Colonic mucosa (tissue), 4 donors: ENCODE data around the gene RMDN3. TPM values are rescaled to one million over a fixed set of nuclear protein-coding genes. Genes with fewer than 3 reads are reported as not detected.

Source experiments
- DNase-seq: peaks from one replicate; pipeline ENCODE4 v3.0.0-alpha.2; 2020
- H3K27ac ChIP-seq: fragments of 200-600 bp; one replicate; pipeline ENCODE4 v1.8.0; 2021
- H3K27me3 ChIP-seq: fragments of 200-600 bp; one replicate; pipeline ENCODE4 v1.8.0; 2021
- H3K36me3 ChIP-seq: fragments of 200-600 bp; one replicate; pipeline ENCODE4 v1.8.0; 2021
- H3K4me1 ChIP-seq: fragments of 200-600 bp; one replicate; pipeline ENCODE4 v1.8.0; 2021; ENCODE audit warnings: mild to moderate bottlenecking
- H3K4me3 ChIP-seq: fragments of 200-600 bp; one replicate; pipeline ENCODE4 v1.8.0; 2021
- H3K9ac ChIP-seq, 2 donors: one replicate each; pipeline ENCODE4 v1.7.0; 2013; ENCODE audit warnings: control low read depth in 2 of 2, low read depth in 2 of 2, low read length in 2 of 2
- H3K9me3 ChIP-seq: fragments of 200-600 bp; one replicate; pipeline ENCODE4 v1.8.0; 2021
- intact Hi-C: fragments of 100-400 bp; cut with DNase I; formaldehyde crosslinking; loops from one replicate; pipeline ENCODE4 v1.14.1; 2022
- total RNA-seq, 2 donors: library from RNA; stranded (reverse); fragmentation: NEBNext Ultra II Directional in 1 of 2; extraction: Animal tissue kit (Norgen Biotek cat#: 25700) in 1 of 2; gene quantifications; one replicate each; pipeline ENCODE4 v1.2.1, GENCODE V29; 2021
- TF ChIP-seq, protein P1 (sequence below): fragments of 200-600 bp; IDR thresholded peaks from one replicate; pipeline ENCODE4 v1.8.0; 2022; ENCODE audit warnings: antibody characterized with exemption, mild to moderate bottlenecking
- donor health status: healthy.
- donor health status: DM: no; HTN: no; CAD: no.
- donor health status: DM: no; HTN: no; CAD: no.

The RMDN3 gene, protein sequence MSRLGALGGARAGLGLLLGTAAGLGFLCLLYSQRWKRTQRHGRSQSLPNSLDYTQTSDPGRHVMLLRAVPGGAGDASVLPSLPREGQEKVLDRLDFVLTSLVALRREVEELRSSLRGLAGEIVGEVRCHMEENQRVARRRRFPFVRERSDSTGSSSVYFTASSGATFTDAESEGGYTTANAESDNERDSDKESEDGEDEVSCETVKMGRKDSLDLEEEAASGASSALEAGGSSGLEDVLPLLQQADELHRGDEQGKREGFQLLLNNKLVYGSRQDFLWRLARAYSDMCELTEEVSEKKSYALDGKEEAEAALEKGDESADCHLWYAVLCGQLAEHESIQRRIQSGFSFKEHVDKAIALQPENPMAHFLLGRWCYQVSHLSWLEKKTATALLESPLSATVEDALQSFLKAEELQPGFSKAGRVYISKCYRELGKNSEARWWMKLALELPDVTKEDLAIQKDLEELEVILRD
- total RNA-seq = 10 to 100 TPM; 31.1 to 49.1 TPM

DNA sequence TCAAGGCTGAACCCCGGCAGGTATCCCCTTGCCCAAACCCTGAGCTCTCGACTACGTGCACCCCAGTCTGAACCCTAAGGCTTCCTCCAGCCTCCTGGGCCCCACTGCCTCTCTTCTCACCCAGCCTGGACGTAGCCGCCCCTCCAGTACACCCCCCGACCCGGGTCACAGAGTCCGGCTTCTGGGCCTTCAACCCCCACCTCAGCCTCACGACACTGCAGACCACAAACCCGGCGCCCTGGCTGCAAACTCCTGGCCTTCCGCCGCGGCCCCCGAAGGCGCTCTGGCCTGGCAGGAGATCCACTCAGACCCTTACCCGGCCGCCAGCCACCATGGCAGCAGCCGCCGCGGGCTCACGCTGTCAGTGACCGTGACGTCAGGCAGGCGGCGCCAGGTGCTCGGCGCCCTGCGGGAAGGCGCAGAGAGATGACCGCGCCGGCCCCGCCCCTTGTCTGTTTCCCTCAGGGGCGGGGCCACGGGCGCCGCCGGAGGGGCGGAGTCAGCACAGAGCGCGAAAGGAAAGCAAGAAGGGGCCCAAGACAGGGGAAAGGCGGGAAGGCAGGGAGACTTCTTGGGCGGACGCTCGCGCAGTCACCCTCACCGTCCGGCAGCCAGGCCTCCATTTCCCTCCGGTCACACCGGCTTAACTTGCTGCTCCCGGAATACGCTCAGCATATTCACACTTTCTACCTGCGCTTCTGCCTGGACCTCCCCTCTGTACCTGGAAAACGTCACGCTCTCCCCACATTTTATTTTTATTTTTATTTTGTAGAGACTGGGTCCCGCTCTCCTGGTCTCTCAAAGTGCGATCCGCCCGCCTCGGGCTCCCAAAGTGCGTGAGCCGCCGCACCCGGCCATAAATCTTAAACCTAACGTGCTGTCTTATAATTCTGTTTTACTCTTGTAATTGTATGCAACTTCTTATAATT lies at the start of gene RMDN3:
TSS of gene RMDN3 (minus strand) at position 372 of the 929 bp plus-strand sequence. CDS start 471 bp downstream, outside the sequence.
- H3K9me3 ChIP-seq = no peaks in the 10 kb centered on the region
- TF ChIP-seq, protein P1, sequence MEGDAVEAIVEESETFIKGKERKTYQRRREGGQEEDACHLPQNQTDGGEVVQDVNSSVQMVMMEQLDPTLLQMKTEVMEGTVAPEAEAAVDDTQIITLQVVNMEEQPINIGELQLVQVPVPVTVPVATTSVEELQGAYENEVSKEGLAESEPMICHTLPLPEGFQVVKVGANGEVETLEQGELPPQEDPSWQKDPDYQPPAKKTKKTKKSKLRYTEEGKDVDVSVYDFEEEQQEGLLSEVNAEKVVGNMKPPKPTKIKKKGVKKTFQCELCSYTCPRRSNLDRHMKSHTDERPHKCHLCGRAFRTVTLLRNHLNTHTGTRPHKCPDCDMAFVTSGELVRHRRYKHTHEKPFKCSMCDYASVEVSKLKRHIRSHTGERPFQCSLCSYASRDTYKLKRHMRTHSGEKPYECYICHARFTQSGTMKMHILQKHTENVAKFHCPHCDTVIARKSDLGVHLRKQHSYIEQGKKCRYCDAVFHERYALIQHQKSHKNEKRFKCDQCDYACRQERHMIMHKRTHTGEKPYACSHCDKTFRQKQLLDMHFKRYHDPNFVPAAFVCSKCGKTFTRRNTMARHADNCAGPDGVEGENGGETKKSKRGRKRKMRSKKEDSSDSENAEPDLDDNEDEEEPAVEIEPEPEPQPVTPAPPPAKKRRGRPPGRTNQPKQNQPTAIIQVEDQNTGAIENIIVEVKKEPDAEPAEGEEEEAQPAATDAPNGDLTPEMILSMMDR = no peak
- H3K4me3 ChIP-seq = peak within 1 kb of the TSS; percentile 97
- intact Hi-C loops = no loop called here
- H3K27me3 ChIP-seq = no peaks in the 10 kb centered on the region
- peak; percentile 95 for DNase-seq
- H3K4me1 ChIP-seq = no peaks in the 10 kb centered on the region
- peak within 1 kb of the TSS; percentile 75 to 90 for H3K9ac ChIP-seq
- peaks cover 7% of the 10 kb centered on the region for H3K36me3 ChIP-seq
- H3K27ac ChIP-seq = peak within 1 kb of the TSS; percentile 80

DNA sequence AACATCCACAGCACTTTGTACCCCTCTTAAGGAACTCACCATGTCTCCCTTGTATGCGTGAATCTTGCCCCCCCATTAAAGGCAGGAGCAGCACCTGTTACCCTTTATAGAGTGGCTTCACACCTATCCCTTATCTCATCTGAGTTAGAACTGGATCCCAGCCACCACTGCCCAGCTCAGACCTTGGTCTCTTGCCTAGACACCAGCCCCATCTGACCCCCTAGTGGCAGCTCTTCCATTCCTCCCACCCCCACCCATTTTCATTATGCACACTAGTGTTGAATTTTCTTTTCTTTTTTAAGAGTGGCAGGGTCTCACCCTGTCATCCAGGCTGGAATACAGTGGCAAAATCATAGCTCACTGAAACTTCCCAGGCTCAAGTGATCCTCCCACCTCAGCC lies 48.6 kb upstream of the RMDN3 start:
- Histone ChIP-seq H3K9me3 (no peaks in the 10 kb centered on the region), H3K36me3 (no peaks in the 10 kb centered on the region), H3K9ac (no peak overlapping the region), H3K27me3 (no peaks in the 10 kb centered on the region), H3K4me3 (no peak overlapping the region), H3K27ac (no peak overlapping the region), H3K4me1 (peaks cover 7% of the 10 kb centered on the region)
- DNase-seq = no peak
- TF ChIP-seq, protein P1 = no peak
- intact Hi-C loops = no loop called here

DNA sequence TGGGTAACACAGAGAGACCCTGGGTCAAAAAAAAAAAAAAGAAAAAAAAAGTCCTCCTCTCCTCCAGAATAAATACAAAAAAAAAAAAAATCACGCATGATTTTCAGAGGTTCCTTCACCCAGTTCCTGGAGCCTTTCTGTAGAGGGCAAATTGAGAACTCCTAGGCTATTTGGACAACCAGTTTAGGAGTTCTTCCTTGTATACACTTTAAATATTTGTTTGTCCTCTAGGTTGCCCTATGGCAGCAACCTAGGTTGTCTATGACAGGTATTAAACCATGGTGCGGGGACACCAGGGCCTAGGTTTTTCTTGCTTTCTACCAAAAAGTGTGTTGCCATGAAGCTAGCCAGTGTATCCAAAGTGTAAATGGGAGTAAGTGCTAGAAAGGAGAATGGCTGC lies 48.0 kb upstream of the RMDN3 start:
- Histone ChIP-seq H3K36me3 (no peaks in the 10 kb centered on the region), H3K27me3 (no peaks in the 10 kb centered on the region), H3K9me3 (no peaks in the 10 kb centered on the region), H3K9ac (no peak overlapping the region), H3K27ac (no peak overlapping the region), H3K4me3 (no peak overlapping the region), H3K4me1 (peaks cover 7% of the 10 kb centered on the region)
- no peak for DNase-seq
- TF ChIP-seq, protein P1 = no peak
- intact Hi-C loops = no loop called here

DNA sequence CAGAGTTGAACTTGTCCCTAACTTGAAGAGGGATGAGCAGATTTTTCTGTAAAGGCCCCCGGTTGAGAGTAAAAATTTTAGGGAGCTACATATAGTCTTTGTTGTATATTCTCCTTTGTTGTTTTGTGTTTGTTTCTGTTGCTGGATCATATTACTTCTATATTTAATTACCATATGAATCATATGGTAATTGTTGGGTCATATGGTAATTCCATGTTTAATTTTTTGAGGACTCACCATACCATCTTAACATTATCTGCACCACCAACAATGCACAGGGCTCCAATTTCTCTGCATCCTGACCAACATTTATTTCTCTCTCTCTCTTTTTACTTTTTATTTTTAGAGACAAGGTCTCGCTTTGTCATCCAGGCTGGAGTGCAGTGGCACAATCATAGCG lies 44.5 kb upstream of the RMDN3 start:
- Histone ChIP-seq H3K9ac (no peak overlapping the region), H3K4me3 (no peak overlapping the region), H3K36me3 (no peaks in the 10 kb centered on the region), H3K9me3 (no peaks in the 10 kb centered on the region), H3K27me3 (no peaks in the 10 kb centered on the region), H3K27ac (no peak overlapping the region), H3K4me1 (peaks cover 3% of the 10 kb centered on the region)
- DNase-seq = no peak
- intact Hi-C loops = no loop called here
- TF ChIP-seq, protein P1 = no peak

DNA sequence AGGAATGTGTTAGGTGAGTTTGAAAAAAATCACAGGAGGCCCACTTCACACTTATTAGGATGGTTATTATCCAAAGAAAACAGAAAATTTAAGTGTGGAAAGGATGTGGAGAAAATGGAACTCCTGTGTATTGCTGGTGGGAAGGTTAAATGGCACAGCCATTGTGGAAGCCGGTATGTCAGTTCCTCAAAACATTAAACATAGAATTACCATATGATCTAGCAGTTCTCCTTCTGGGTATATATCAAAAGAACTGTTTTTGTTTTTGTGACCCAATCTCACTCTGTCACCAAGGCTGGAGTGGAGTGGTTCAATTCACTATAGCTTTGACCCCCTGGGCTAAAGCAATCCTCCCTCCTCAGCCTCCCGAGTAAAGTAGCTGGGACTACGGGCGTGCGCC lies 41.5 kb upstream of the RMDN3 start:
- H3K4me3 ChIP-seq = no peak overlapping the region
- H3K9ac ChIP-seq = no peak overlapping the region
- no peak for DNase-seq
- no peaks in the 10 kb centered on the region for H3K36me3 ChIP-seq
- peaks cover 13% of the 10 kb centered on the region for H3K4me1 ChIP-seq
- TF ChIP-seq, protein P1 = no peak
- no peaks in the 10 kb centered on the region for H3K9me3 ChIP-seq
- intact Hi-C loops = no loop called here
- no peaks in the 10 kb centered on the region for H3K27me3 ChIP-seq
- H3K27ac ChIP-seq = peak overlapping the region; percentile 16
